HK-2 (cell line): Measurements from ENCODE around the gene XXYLT1.
"Not testable (repeated sequence)": the region's sequence is repeated elsewhere in the genome, so short reads cannot be mapped to it uniquely, and the experiment has no call there.

Source experiments
- DNase-seq: peaks from one replicate; pipeline ENCODE4 v3.0.0-alpha.2; 2018; ENCODE audit not compliant: unreplicated experiment

The XXYLT1 gene

GRCh38 chr3:195250473-195251251 is 20.3 kb downstream of the XXYLT1 start:
- no peak for DNase-seq

- no peak for DNase-seq
Observed at GRCh38 chr3:195249858-195250464, 21.0 kb downstream of the XXYLT1 start.

- no peak for DNase-seq
Observed at GRCh38 chr3:195249057-195249770, 21.7 kb downstream of the XXYLT1 start.

GRCh38 chr3:195248281-195248680 is 22.7 kb downstream of the XXYLT1 start:
- DNase-seq: no peak

- no peak for DNase-seq
Observed at GRCh38 chr3:195247863-195248189, 23.1 kb downstream of the XXYLT1 start.

- DNase-seq: no peak
Observed at GRCh38 chr3:195247086-195247862, 23.7 kb downstream of the XXYLT1 start.

GRCh38 chr3:195246581-195246995 is 24.4 kb downstream of the XXYLT1 start:
- DNase-seq: no peak

GRCh38 chr3:195245531-195245951 is 25.4 kb downstream of the XXYLT1 start:
- no peak for DNase-seq

- DNase-seq: no peak
Observed at GRCh38 chr3:195241592-195242355, 29.2 kb downstream of the XXYLT1 start.

- no peak for DNase-seq
Observed at GRCh38 chr3:195240939-195241338, 30.0 kb downstream of the XXYLT1 start.

GRCh38 chr3:195240171-195240701 is 30.7 kb downstream of the XXYLT1 start:
- DNase-seq: no peak

- no peak for DNase-seq
Observed at GRCh38 chr3:195239121-195239520, 31.8 kb downstream of the XXYLT1 start.

GRCh38 chr3:195238586-195239118 is 32.3 kb downstream of the XXYLT1 start:
- no peak for DNase-seq

- DNase-seq: no peak
Observed at GRCh38 chr3:195238081-195238571, 32.8 kb downstream of the XXYLT1 start.

- DNase-seq: no peak
Observed at GRCh38 chr3:195236801-195237570, 34.0 kb downstream of the XXYLT1 start.

GRCh38 chr3:195236076-195236798 is 34.7 kb downstream of the XXYLT1 start:
- no peak for DNase-seq

GRCh38 chr3:195230244-195230643 is 40.7 kb downstream of the XXYLT1 start:
- DNase-seq: no peak

- not testable (repeated sequence) for DNase-seq
Observed at GRCh38 chr3:195228886-195229285, 42.1 kb downstream of the XXYLT1 start.

GRCh38 chr3:195227871-195228270 is 43.1 kb downstream of the XXYLT1 start:
- no peak for DNase-seq
